Subcutaneous adipose tissue (tissue), 4 donors: ENCODE measurements around the gene PLA2G15. TPM values are rescaled to one million over a fixed set of nuclear protein-coding genes. Genes with fewer than 3 reads are reported as not detected.

Source experiments
- total RNA-seq, 4 donors: library from RNA; depleted of rRNA; stranded (reverse); fragments of >200 nt; gene quantifications; one replicate each; pipeline ENCODE4 v1.1.0, GENCODE V29; 2016
- TF ChIP-seq, protein P1 (sequence below): fragments of 450-650 bp; IDR thresholded peaks from one replicate; pipeline ENCODE4 v1.5.1; 2016; ENCODE audit warnings: low read depth, mild to moderate bottlenecking, control low read depth, antibody characterized with exemption, moderate library complexity

PLA2G15 gene
- total RNA-seq, 4 donors from 2014 or later, result 16.3 to 62.4 (median 36.0) TPM

DNA sequence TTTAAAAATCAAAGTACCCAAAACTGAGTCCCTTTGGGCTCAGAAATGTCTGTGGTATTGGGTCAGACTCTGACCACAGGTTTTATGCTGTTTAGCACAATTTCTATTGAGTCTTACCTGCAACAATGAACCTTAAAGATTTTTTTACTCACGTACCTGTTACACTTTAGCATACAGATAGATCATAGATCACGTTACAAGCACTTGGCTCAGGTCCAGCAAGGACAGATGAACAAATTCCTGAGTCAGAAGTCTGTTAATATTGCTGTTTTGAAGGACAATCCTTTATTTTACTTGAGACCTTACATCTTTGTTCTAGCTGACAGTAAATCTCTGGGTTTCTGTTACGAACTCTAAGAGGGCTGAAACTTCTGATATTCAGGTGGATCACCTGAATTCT lies 52.7 kb downstream of the PLA2G15 start:
- TF ChIP-seq, protein P1, sequence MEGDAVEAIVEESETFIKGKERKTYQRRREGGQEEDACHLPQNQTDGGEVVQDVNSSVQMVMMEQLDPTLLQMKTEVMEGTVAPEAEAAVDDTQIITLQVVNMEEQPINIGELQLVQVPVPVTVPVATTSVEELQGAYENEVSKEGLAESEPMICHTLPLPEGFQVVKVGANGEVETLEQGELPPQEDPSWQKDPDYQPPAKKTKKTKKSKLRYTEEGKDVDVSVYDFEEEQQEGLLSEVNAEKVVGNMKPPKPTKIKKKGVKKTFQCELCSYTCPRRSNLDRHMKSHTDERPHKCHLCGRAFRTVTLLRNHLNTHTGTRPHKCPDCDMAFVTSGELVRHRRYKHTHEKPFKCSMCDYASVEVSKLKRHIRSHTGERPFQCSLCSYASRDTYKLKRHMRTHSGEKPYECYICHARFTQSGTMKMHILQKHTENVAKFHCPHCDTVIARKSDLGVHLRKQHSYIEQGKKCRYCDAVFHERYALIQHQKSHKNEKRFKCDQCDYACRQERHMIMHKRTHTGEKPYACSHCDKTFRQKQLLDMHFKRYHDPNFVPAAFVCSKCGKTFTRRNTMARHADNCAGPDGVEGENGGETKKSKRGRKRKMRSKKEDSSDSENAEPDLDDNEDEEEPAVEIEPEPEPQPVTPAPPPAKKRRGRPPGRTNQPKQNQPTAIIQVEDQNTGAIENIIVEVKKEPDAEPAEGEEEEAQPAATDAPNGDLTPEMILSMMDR, result no peak

DNA sequence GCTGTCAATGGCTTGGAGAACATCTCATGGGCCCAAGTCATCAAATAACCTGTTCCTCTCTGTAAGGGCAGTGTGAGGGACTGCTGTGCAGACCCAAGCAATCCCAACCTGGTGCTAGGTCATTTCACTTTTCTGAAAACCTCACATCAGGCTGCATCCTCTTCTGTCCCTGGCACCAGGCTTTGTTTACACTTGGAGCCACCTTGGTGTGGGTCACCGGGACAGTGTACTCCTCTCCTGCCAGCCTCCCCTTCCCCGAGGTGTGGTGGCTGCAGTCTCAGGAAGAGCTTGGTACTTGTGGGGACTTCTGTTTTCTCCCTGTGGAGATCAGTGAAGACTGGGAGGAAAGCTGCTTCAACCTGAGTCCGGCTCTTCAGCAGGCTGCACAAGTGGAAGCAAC lies 53.1 kb downstream of the PLA2G15 start:
- TF ChIP-seq, protein P1, result no peak

DNA sequence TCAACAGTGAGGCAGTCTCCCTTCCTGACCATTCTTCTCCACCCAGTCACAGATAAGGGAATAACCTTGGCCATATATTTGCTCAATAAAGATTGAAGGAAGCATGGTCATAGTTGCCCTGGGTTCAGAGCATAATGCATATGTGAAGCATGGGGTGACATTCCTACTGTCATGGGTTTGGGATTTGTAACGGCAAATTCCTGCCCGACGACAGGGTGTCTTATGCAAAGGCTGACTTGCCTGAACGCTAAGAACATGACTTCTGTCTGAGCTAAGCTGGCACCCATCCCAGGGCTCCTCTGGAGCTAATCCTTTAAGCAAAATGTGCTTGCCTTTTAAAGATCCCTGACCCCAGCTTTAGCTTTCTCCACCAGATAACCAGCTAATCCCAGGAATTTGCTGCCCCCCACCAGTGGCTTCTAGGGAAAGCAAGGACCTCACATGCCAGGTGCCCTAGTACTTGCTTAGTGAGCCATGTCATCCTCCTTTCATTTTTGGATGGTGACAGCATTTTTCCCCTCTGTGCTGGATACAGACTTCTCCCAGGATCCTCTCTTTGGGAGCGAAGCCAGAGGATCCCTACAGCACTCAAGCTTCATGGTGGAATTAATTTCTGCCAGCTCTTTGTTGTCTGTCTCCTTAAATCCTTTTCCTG lies 53.9 kb downstream of the PLA2G15 start:
- TF ChIP-seq, protein P1, result no peak

DNA sequence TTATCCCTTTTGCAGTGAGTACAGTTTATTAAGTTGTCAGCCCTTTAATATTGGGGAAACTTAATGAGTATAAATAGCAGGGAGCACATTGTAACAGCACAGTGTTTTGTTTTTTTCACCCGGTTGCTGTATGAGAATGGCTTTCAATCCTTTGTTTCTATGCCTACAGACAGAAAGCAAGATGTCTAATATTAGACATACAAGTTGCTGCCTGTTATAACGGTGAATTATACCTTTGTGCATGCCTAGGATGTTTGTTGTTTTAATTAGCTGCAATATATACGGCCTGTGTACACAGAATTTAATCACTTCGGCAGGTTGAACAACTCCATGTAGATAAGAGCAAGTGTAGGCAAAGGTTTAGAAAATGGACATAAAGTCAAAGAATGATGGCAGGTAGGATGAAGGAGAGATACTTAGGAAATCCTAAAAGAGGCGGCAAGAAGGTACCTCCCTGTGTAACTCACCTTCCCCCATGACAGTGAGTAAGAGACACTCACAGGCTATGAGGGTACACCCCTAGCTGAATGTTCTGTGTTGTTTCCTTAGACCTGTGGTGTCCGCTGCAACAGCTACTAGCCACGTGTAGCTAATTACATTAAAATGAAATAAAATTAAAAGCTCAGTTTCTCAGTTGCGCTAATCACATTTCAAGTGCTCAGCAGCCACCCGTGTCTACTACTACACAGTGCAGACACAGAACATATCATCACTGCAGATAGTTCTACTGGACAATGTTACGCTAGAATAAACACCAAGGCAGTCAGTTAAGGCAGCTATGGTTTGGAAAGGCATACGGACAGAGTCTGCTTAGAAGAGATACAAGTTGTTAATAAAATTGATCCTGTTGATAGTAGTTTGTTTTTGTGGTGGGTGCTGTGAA lies 54.6 kb downstream of the PLA2G15 start:
- TF ChIP-seq, protein P1, result no peak

DNA sequence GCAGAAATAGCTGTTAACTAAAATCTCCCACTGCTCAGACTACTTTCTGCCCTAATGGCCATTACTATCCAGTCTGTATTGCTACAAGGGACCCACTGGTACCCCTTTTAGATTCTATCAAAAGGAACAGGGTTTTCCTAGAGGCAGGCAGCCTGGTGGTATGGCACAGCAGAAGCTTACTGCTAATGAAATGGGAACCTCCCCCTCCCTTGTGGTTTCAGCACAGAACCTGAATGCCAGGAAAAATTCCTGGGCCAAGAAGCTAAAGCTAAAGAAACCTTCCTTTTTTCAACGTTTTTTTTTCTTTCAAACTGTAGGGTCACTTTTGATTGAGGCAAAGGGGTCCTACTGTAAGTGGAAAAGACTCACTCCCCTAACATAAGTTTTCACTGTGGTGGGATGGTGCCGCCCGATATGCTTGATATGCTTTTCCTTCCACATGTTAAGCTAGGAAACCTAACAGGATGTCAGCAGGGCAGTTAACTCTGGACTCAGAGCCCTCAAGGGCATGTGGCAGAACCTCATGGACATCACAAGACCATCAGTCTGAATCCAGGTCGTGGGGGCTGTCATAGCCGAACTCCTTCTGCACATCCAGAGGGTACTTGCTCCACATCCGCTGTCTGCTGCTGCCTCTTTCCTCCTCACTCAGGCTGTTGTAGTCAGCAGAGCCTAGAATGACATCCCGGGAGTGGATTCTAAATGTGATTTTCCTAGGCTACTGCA lies 55.7 kb downstream of the PLA2G15 start:
- TF ChIP-seq, protein P1, result no peak

DNA sequence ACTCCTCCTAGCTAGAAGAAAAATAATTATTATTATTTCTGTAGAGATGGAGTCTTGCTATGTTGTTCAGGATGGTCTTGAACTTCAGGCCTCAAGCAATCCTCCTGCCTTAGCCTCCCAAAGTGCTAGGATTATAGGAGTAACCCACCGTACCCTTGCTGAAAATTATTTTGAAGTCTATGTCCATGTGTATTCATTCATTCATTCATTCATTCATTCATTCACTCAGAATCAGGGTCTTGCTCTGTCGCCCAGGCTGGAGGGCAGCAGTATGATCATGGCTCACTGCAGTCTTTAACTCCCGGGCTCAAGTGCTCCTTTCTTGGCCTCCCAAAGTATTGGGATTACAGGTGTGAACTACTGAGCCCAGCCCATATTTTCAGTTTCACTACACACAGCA lies 61.5 kb downstream of the PLA2G15 start:
- TF ChIP-seq, protein P1, result no peak

DNA sequence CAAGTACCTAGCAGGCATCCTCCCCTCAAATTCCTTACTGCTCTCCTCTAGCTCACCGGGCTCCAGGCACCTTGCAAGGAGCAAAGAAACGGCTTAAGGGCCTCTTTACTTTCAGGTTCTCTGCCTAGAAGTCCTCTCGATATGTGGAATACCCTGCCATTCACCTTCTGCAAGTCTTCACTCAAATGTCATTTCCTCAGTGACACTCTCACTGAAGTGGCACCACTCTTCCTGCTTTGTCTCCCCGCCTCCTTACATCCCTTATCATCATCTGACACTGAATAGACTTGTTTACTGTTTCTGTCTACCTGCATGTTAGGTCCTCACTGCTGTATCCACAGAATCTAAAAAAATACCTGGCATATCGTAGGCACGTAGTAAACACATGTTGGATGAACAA lies 64.6 kb downstream of the PLA2G15 start:
- TF ChIP-seq, protein P1, result no peak
